ENCODE results near the gene KRTAP9-7.

Gene KRTAP9-7

DNA sequence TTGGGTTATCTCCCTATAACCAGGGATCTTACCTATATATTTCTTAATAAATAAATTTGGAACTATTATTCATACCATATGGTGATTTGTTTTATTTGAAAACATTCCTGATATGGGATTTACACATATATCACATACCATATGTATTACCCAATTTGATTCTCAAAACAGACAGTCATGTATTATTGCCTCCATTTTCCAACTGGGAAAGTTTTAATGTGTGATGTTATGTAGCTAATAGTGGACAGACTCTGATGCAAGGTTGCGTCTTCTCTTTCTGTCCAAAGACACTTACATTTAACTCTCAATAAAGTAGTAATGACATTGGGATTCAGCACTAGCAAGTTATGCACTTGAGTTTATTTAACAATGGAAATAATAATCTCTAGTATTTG is 19.2 kb upstream of the KRTAP9-7 start:
- no peaks in the 10 kb centered on the region for H3K27me3 ChIP-seq (ENCODE audit: insufficient read depth, low read depth)

DNA sequence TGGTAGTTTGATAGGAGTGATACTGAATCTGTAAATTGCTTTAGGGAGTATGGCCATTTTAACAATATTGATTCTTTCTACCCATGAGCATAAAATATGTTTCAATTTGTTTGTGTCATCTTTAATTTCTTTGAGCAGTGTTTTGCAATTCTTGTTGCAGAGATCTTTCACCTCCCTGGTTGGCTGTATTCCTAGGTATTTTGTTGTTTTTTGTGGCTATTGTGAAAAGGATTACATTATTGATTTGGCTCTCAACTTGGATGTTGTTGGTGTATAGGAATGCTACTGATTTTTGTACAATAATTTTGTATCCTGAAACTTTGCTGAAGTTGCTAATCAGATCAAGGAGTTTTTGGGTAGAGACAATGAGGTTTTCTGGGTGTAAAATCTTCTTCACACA is 17.1 kb upstream of the KRTAP9-7 start:
- no peaks in the 10 kb centered on the region for H3K27me3 ChIP-seq (ENCODE audit: insufficient read depth, low read depth)
- H3K79me2 ChIP-seq (ENCODE audit: insufficient read depth, low read depth) = no peaks in the 10 kb centered on the region
- TF ChIP-seq, protein P1, sequence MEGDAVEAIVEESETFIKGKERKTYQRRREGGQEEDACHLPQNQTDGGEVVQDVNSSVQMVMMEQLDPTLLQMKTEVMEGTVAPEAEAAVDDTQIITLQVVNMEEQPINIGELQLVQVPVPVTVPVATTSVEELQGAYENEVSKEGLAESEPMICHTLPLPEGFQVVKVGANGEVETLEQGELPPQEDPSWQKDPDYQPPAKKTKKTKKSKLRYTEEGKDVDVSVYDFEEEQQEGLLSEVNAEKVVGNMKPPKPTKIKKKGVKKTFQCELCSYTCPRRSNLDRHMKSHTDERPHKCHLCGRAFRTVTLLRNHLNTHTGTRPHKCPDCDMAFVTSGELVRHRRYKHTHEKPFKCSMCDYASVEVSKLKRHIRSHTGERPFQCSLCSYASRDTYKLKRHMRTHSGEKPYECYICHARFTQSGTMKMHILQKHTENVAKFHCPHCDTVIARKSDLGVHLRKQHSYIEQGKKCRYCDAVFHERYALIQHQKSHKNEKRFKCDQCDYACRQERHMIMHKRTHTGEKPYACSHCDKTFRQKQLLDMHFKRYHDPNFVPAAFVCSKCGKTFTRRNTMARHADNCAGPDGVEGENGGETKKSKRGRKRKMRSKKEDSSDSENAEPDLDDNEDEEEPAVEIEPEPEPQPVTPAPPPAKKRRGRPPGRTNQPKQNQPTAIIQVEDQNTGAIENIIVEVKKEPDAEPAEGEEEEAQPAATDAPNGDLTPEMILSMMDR (conservative IDR thresholded peaks at IDR 0.05; ENCODE audit: low read depth, low read length) = no peak
- H3K36me3 ChIP-seq (ENCODE audit: insufficient read depth) = no peaks in the 10 kb centered on the region
- H4K20me1 ChIP-seq (ENCODE audit: insufficient read depth) = no peaks in the 10 kb centered on the region
- no peak overlapping the region for H2AFZ ChIP-seq (ENCODE audit: low read depth)
- H3K27ac ChIP-seq = no peak overlapping the region
- H3K4me2 ChIP-seq = no peak overlapping the region
- H3K9ac ChIP-seq = no peak overlapping the region
- no peaks in the 10 kb centered on the region for H3K4me1 ChIP-seq (ENCODE audit: low read depth, poor library complexity, severe bottlenecking)
- no peak overlapping the region for H3K4me3 ChIP-seq (IDR thresholded peaks at IDR 0.05; ENCODE audit: insufficient read depth, low read depth, low read length)

More for the DNA sequence above, 19.2 kb upstream of the KRTAP9-7 start:
- Histone ChIP-seq H3K36me3 (ENCODE audit: insufficient read depth) (no peaks in the 10 kb centered on the region), H4K20me1 (ENCODE audit: insufficient read depth) (no peaks in the 10 kb centered on the region), H3K9ac (no peak overlapping the region), H3K79me2 (ENCODE audit: insufficient read depth, low read depth) (no peaks in the 10 kb centered on the region), H3K4me2 (no peak overlapping the region), H3K27ac (no peak overlapping the region), H3K4me1 (ENCODE audit: low read depth, poor library complexity, severe bottlenecking) (no peaks in the 10 kb centered on the region), H3K4me3 (IDR thresholded peaks at IDR 0.05; ENCODE audit: insufficient read depth, low read depth, low read length) (no peak overlapping the region), H2AFZ (ENCODE audit: low read depth) (no peak overlapping the region)
- TF ChIP-seq, protein P1 (conservative IDR thresholded peaks at IDR 0.05; ENCODE audit: low read depth, low read length) = no peak

DNA sequence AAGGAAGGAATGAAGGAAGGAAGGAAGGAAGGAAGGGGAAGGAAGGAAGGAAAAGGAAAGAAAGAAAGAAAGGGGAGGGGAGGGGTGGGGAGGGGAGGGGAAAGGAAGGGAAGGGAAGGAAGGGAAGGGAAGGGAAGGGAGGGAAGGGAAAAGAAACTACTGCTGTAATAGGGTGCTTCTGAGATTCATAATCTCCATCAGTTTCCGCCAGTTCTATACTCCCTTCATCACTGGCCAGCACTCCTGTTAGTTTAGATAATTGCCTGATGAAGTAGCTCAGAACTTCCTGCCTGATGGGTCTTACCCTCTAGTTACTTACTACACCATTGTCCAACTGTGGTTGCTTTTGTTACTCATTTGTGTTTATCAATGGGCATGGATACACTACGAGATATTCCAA is 12.3 kb upstream of the KRTAP9-7 start:
- no peaks in the 10 kb centered on the region for H3K36me3 ChIP-seq (ENCODE audit: insufficient read depth)
- H3K4me3 ChIP-seq (IDR thresholded peaks at IDR 0.05; ENCODE audit: insufficient read depth, low read depth, low read length) = no peak overlapping the region
- TF ChIP-seq, protein P1 (conservative IDR thresholded peaks at IDR 0.05; ENCODE audit: low read depth, low read length) = no peak
- no peaks in the 10 kb centered on the region for H3K27me3 ChIP-seq (ENCODE audit: insufficient read depth, low read depth)
- no peak overlapping the region for H3K9ac ChIP-seq
- H3K27ac ChIP-seq = no peak overlapping the region
- no peaks in the 10 kb centered on the region for H3K4me1 ChIP-seq (ENCODE audit: low read depth, poor library complexity, severe bottlenecking)
- no peaks in the 10 kb centered on the region for H4K20me1 ChIP-seq (ENCODE audit: insufficient read depth)
- H2AFZ ChIP-seq (ENCODE audit: low read depth) = no peak overlapping the region
- H3K79me2 ChIP-seq (ENCODE audit: insufficient read depth, low read depth) = no peaks in the 10 kb centered on the region
- H3K4me2 ChIP-seq = no peak overlapping the region

DNA sequence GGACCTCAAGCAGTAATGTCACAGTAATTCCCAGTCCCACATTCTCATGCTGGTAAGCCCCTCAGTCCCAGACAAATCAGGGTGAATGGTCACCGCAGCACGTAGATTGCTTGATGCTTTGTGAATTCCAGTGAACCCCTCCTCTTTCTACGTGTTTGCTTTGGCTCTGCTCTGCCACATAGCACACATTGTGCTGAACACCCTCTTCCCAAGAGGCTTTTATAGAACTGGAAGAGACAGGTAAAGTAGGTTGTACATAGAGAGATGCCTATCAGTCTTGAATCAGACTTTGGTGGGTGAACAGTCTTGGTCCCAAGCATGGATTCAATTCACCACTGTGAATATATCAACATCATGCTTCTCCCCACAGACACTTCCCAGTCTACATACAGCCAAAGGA is 10.9 kb upstream of the KRTAP9-7 start:
- Histone ChIP-seq H2AFZ (ENCODE audit: low read depth) (no peak overlapping the region), H3K9ac (no peak overlapping the region), H4K20me1 (ENCODE audit: insufficient read depth) (no peaks in the 10 kb centered on the region), H3K79me2 (ENCODE audit: insufficient read depth, low read depth) (no peaks in the 10 kb centered on the region), H3K4me1 (ENCODE audit: low read depth, poor library complexity, severe bottlenecking) (no peaks in the 10 kb centered on the region), H3K27ac (no peak overlapping the region), H3K4me3 (IDR thresholded peaks at IDR 0.05; ENCODE audit: insufficient read depth, low read depth, low read length) (no peak overlapping the region), H3K4me2 (no peak overlapping the region), H3K27me3 (ENCODE audit: insufficient read depth, low read depth) (no peaks in the 10 kb centered on the region), H3K36me3 (ENCODE audit: insufficient read depth) (no peaks in the 10 kb centered on the region)
- TF ChIP-seq, protein P1 (conservative IDR thresholded peaks at IDR 0.05; ENCODE audit: low read depth, low read length) = no peak
